Cardiac muscle cell (in vitro differentiated cells and primary cell): ENCODE measurements around the gene FGF19. TPM values are rescaled to one million over a fixed set of nuclear protein-coding genes. Genes with fewer than 3 reads are reported as not detected.
A peak's percentile ranks its signal among the peaks of the same experiment; 100 is the strongest.

Experiments used
- DNase-seq, 2 donors: peaks; one replicate each; pipeline versions ENCODE4 v3.0.0 to v3.0.0-alpha.2; 2010 to 2017; ENCODE audit warnings: low read depth in 1 of 2, low spot score in 1 of 2
- H3K27ac ChIP-seq: fragments of 200-600 bp; sonication (generic); 2 replicates; pipeline ENCODE4 v1.5.1; 2016
- H3K27me3 ChIP-seq: fragments of 200-600 bp; sonication (generic); 2 replicates; pipeline ENCODE4 v1.6.0; 2016; ENCODE audit warnings: control low read depth
- H3K36me3 ChIP-seq: fragments of 200-600 bp; sonication (generic); 2 replicates; pipeline ENCODE4 v1.5.1; 2016; ENCODE audit warnings: control low read depth
- H3K4me1 ChIP-seq: fragments of 200-600 bp; sonication (generic); 2 replicates; pipeline ENCODE4 v1.8.1; 2017; ENCODE audit warnings: low read depth, mild to moderate bottlenecking, mixed run types
- H3K4me3 ChIP-seq: fragments of 200-600 bp; sonication (generic); 2 replicates; pipeline ENCODE4 v1.5.1; 2016; ENCODE audit warnings: mild to moderate bottlenecking
- H3K9me3 ChIP-seq: fragments of 200-600 bp; sonication (generic); 2 replicates; pipeline ENCODE4 v1.5.1; 2017; ENCODE audit warnings: low read depth, mild to moderate bottlenecking, control low read depth
- polyA plus RNA-seq: library from polyadenylated mRNA; unstranded; fragments of >200 nt; fragmentation: Nextera tagmentation; extraction: Ambion mirVana; gene quantifications from 2 replicates; pipeline ENCODE4 v1.2.1, GENCODE V29; 2016
- total RNA-seq: library from RNA; depleted of rRNA; stranded (reverse); fragments of >200 nt; gene quantifications from 2 replicates; pipeline ENCODE4 v1.2.3, GENCODE V29; 2016
- TF ChIP-seq, protein P1 (sequence below): IDR thresholded peaks from 2 replicates; pipeline ENCODE4 v1.5.1; 2012; ENCODE audit warnings: low read depth, mild to moderate bottlenecking, low read length

Gene FGF19
- total and polyA plus RNA-seq, 2 experiments from 2014 or later: not detected

DNA sequence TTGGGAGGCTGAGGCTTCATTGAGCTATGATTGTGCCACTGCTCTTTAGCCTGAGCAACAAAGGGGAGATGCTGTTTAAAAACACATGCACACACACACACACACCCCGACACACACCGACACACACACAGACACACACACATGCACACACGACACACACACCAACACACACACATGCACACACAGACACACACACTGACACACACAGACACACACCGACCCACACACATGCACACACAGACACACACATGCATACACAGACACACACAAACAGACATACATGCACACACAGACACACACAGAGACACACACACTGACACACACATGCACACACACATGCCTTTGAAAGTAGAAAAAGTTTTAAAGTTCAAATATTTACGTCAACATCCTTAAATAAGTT lies 23.1 kb downstream of the FGF19 start:
- Histone ChIP-seq H3K36me3 (no peaks in the 10 kb centered on the region), H3K27me3 (peaks cover 11% of the 10 kb centered on the region), H3K9me3 (no peaks in the 10 kb centered on the region), H3K27ac (no peak overlapping the region), H3K4me3 (no peak overlapping the region), H3K4me1 (no peaks in the 10 kb centered on the region)
- TF ChIP-seq, protein P1, sequence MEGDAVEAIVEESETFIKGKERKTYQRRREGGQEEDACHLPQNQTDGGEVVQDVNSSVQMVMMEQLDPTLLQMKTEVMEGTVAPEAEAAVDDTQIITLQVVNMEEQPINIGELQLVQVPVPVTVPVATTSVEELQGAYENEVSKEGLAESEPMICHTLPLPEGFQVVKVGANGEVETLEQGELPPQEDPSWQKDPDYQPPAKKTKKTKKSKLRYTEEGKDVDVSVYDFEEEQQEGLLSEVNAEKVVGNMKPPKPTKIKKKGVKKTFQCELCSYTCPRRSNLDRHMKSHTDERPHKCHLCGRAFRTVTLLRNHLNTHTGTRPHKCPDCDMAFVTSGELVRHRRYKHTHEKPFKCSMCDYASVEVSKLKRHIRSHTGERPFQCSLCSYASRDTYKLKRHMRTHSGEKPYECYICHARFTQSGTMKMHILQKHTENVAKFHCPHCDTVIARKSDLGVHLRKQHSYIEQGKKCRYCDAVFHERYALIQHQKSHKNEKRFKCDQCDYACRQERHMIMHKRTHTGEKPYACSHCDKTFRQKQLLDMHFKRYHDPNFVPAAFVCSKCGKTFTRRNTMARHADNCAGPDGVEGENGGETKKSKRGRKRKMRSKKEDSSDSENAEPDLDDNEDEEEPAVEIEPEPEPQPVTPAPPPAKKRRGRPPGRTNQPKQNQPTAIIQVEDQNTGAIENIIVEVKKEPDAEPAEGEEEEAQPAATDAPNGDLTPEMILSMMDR: no peak
- no peak for DNase-seq

DNA sequence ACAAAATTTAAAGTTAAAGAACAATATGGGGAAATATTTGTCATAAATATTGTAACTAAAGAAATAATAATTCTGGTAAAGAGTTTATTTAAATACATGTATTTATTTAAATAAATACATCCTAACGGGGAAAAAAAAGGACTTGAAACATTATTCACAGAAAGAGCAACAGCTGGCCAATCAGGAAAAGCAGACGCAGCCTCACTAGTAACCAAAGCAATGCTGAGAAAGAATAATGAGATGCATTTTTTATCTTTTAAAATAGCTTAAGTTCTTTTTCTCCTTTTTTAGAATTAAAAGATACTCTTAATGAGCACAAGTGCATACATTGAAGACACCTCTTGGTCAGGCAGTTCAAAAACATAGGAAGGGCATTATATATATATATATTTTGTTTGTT lies 26.1 kb downstream of the FGF19 start:
- H3K27me3 ChIP-seq: no peaks in the 10 kb centered on the region
- no peaks in the 10 kb centered on the region for H3K9me3 ChIP-seq
- TF ChIP-seq, protein P1: no peak
- no peak overlapping the region for H3K27ac ChIP-seq
- peaks cover 4% of the 10 kb centered on the region for H3K4me1 ChIP-seq
- DNase-seq: no peak
- no peaks in the 10 kb centered on the region for H3K36me3 ChIP-seq
- no peak overlapping the region for H3K4me3 ChIP-seq

DNA sequence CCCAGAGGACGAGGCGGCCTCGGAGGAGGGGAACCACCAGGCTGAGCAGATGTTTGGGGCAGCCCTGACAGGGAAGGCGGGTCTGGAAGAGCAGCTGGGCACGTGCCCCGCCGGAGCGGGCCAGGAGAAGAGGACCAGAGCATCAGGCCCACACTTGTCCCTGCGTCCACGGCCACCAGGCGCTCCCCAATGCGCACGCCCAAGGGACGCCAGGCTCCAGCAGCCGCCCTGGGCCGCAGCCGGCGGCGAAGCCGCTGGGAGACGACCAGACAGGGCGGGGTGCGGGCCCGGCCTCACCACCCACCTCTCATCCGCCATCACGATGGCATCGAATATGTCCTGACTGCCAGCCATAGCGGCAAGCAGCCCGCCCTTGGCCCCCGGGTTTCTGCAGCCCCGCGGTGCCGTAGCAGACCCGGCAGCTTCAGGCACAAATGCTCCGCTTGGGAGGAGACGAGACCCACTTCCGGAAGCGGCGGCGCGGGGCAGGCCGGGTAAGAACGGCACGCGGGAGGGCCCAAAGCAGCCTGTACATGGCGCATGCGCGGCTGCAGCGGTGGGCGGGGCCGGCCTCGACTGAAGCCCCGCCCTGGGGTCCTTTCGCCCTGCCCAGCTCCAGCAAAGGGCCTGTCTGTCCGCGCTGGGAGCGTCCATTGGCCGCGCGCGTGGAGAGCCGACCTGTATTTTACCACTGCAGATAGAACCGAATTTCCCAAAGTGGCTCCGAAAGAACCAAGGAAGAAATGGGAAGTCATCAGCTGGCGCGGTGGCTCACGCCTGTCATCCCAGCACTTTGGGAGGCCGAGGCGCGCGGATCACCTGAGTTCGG lies 28.7 kb downstream of the FGF19 start, which contains the start of gene LTO1:
Gene LTO1, minus strand, starts transcription at position 468 of the 829 bp plus-strand sequence. Its CDS starts 114 bp downstream, at position 354.
- DNase-seq: peak; percentile 98
- H3K4me3 ChIP-seq: peak within 1 kb of the TSS; percentile 90
- H3K4me1 ChIP-seq: peaks cover 4% of the 10 kb centered on the region
- H3K9me3 ChIP-seq: no peaks in the 10 kb centered on the region
- no peaks in the 10 kb centered on the region for H3K27me3 ChIP-seq
- H3K27ac ChIP-seq: peak within 1 kb of the TSS; percentile 70
- H3K36me3 ChIP-seq: peaks cover 3% of the 10 kb centered on the region
- TF ChIP-seq, protein P1: no peak

DNA sequence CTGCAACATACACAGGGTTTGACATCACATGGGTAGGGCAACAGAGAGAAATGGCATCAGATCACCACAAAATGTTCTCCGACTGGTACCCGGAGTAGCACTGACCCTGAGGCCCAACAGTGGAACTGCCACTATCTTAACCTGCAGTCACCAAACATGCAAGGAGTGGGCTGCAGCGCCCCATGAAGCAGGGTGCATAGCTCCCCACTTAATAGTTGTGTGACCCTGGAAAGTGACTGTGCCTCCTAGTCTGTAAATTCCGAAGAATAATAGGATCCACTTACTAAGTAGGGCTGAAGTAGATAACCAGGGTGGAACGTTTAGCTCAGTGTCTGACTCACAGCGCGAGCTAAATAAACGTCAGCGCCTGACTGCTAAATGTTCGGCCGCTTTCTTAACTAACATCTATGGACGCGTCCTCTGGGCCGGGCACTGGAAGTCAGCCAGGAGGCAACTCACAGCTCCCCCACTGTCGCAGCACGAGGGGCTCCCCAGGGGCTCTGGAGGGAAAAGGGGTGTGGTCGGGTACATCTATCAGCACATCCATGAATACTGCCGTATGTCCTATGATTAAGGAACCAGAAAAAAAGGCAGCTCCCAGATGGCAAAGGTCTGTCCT lies 29.4 kb downstream of the FGF19 start:
- TF ChIP-seq, protein P1: no peak
- Histone ChIP-seq H3K27ac (no peak overlapping the region), H3K4me3 (peak overlapping the region; percentile 90)

DNA sequence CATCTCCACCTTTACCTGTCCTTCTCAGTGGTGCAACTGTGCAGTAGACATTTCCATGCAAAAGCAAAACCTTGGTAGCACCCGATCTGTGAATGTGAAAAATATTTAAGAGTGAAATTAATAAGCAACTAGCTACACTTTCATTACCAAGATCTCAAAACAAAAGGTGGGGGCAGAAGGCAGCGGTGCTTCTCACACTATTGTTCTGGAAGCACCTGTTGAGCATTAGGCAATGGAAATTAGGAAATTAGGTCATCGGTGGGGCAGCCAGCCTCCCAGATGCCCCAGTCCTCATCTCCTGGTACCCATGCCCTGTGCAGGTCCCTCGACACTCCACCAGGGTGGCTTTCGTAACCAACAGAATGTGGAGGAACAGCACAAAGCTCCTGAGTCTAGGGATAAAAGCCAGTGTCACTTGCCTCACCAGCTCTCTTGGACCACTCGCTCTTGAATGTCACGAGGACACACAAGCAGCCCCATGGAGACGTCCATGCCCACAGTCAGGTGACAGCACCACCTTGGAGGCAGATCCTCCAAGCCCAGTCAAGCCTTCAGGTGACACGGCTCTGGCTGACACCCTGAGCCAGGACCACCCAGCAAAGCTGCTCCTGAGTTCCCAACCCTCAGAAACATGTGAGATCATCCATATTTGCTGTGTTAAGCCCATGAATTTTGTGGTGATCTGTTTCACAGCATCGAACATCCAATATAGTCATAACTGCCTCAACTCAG lies 31.9 kb downstream of the FGF19 start:
- Histone ChIP-seq H3K4me1 (peaks cover 4% of the 10 kb centered on the region), H3K36me3 (peaks cover 3% of the 10 kb centered on the region), H3K27ac (no peak overlapping the region), H3K27me3 (no peaks in the 10 kb centered on the region), H3K9me3 (no peaks in the 10 kb centered on the region), H3K4me3 (no peak overlapping the region)
- DNase-seq: no peak
- TF ChIP-seq, protein P1: no peak

More for the DNA sequence above, 29.4 kb downstream of the FGF19 start:
- H3K36me3 ChIP-seq: peaks cover 3% of the 10 kb centered on the region
- H3K9me3 ChIP-seq: no peaks in the 10 kb centered on the region
- peaks cover 4% of the 10 kb centered on the region for H3K4me1 ChIP-seq
- DNase-seq: peak in 1 of 2 donors; percentile 76
- H3K27me3 ChIP-seq: no peaks in the 10 kb centered on the region
